K562 (cell line): ENCODE data around the gene SIGLEC6. TPM values are rescaled to one million over a fixed set of nuclear protein-coding genes. Genes with fewer than 3 reads are reported as not detected.

Experiments
- CHD1 ChIP-seq: fragments of 200-600 bp; sonication (generic); IDR thresholded peaks from one replicate; pipeline ENCODE4 v1.6.1; 2012; ENCODE audit warnings: mild to moderate bottlenecking, moderate library complexity, low read length, inconsistent platforms
- GATAD2B ChIP-seq: fragments of 450-650 bp; IDR thresholded peaks from 2 replicates; pipeline ENCODE4 v1.6.1; 2017; ENCODE audit warnings: mild to moderate bottlenecking, borderline replicate concordance
- ID3 ChIP-seq, 2 experiments: fragments of 250-450 bp in 1 of 2; fragments of 450-650 bp in 1 of 2; sonication (Bioruptor Pico) in 1 of 2; IDR thresholded peaks; 2 replicates each; pipeline versions ENCODE4 v1.6.1 to v1.8.0; 2016 to 2021; ENCODE audit warnings: mild to moderate bottlenecking in 2 of 2, moderate library complexity in 2 of 2, missing compliant biosample characterization in 1 of 2, missing genetic modification characterization in 1 of 2
- NFYB ChIP-seq: IDR thresholded peaks from 2 replicates; pipeline ENCODE4 v1.6.1; 2011; ENCODE audit warnings: mild to moderate bottlenecking, moderate library complexity; ENCODE audit not compliant: insufficient read length; ENCODE audit errors: extremely low read depth
- PHF8 ChIP-seq: fragments of 200-600 bp; sonication (generic); IDR thresholded peaks from 2 replicates; pipeline ENCODE4 v1.6.1; 2012; ENCODE audit warnings: mixed run types, mild to moderate bottlenecking, inconsistent platforms, low read length, moderate library complexity, borderline replicate concordance
- PRDM10 ChIP-seq: fragments of 450-650 bp; IDR thresholded peaks from 2 replicates; pipeline ENCODE4 v1.6.1; 2018; ENCODE audit not compliant: partially characterized antibody
- REST ChIP-seq, 2 experiments: fragments of 450-650 bp; formaldehyde crosslinking in 1 of 2; IDR thresholded peaks; 2 replicates each; pipeline versions ENCODE4 v1.4.0 to v1.6.1; 2014 to 2020; ENCODE audit warnings: mild to moderate bottlenecking in 2 of 2, borderline replicate concordance in 1 of 2, low read depth in 1 of 2
- THAP7 ChIP-seq: fragments of 250-450 bp; sonication (Bioruptor Pico); IDR thresholded peaks from 2 replicates; pipeline ENCODE4 v1.5.0; 2021
- ZNF395 ChIP-seq: fragments of 200-800 bp; sonication (Bioruptor generic); IDR thresholded peaks from 2 replicates; pipeline ENCODE4 v1.6.1; 2017; ENCODE audit warnings: missing genetic modification characterization, missing compliant biosample characterization
- ZSCAN29 ChIP-seq: fragments of 450-650 bp; IDR thresholded peaks from 2 replicates; pipeline ENCODE4 v1.6.1; 2017
- polyA plus RNA-seq, 8 experiments: library from polyadenylated mRNA; depleted of rRNA in 4 of 8; stranded (reverse) in 5 of 8; unstranded in 3 of 8; fragments of >200 nt; fragmentation: Nextera tagmentation in 2 of 8; fragmentation: Illumina TruSeq in 1 of 8; extraction: Ambion mirVana in 2 of 8; extraction: Trizol in 1 of 8; gene quantifications; 2 replicates each; pipeline versions ENCODE4 v1.2.1 to v1.2.3, GENCODE V29; 2011 to 2014; ENCODE audit warnings: inconsistent platforms in 1 of 8, missing spikeins in 1 of 8
- total RNA-seq, 7 experiments: library from RNA; depleted of rRNA in 6 of 7; stranded (reverse); fragments of >200 nt in 6 of 7; fragmentation: Illumina TruSeq in 2 of 7; extraction: Trizol in 2 of 7; gene quantifications; 2 replicates each; pipeline versions ENCODE4 v1.2.1 to v1.2.3, GENCODE V29; 2011 to 2021; ENCODE audit warnings: low replicate concordance in 1 of 7

SIGLEC6 gene
- total and polyA plus RNA-seq, 9 of the 15 experiments (the other 6 are each of a cell fraction or from before 2014, with no cell fraction given), result 0.03 to 17.5 (median 0.71) TPM

GRCh38 chr19:51551673-51552432 lies 20.4 kb upstream of the SIGLEC6 start (continued):
- TF ChIP-seq THAP7 (0 out of 2 replicates have a peak, but pooled peaks have one; percentile 52), CHD1 (peak; percentile 52), NFYB (no peak), PHF8 (no peak), ZNF395 (CRISPR knock-in tag) (0 out of 2 replicates have a peak, but pooled peaks have one; percentile 43), ZSCAN29 (no peak), GATAD2B (no peak), ID3 (CRISPR knock-in tag; IDR thresholded peaks at IDR 0.05) (no peak), ID3 (tag; IDR thresholded peaks at IDR 0.05) (no peak), PRDM10 (peak; percentile 16), REST (IDR thresholded peaks at IDR 0.05; ENCODE audit: borderline replicate concordance) (peak; percentile 82), REST (CRISPR knock-in tag; IDR thresholded peaks at IDR 0.05; ENCODE audit: low read depth) (peak; percentile 40; the same call in 1 of the 2 replicates)
